Measurements from ENCODE around the gene FOXR1.
A peak's percentile ranks its signal among the peaks of the same experiment; 100 is the strongest.

The FOXR1 gene

DNA sequence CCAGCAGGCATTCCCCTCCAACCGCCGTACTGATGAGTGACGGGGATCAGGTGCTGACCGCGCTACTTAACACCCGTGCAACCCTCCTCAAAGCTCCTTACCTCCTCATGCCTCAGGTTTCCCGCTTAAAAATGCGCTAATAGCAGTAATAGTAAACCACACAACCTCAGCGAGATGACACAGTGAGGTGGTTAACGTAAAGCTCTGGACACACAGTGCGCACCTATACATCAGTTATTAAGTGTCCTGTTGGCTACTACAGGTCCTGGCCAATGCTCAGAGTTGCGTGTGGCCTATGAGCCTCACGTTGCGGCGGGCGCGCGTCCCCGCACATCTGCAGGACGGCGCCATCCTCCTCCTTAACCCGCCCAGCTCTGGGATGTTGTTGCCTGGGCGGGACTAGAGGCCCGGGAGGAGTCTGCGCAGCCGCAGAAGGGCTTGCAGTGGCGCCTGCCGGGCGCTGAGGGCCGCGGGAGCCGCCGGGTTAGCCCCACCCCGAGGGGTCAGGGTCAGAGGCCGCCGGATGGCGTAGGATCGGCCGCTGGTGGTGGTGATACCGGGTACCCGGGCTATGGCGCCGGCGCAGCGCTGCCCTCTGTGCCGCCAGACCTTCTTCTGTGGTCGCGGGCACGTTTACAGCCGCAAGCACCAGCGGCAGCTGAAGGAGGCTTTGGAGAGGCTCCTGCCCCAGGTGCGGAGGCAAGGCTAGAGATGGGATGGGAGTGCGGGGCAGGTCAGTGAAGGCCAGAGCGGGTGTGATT, 26.2 kb downstream of the FOXR1 start, which contains the start of gene CENATAC (continued):
- TF ChIP-seq, protein P1, sequence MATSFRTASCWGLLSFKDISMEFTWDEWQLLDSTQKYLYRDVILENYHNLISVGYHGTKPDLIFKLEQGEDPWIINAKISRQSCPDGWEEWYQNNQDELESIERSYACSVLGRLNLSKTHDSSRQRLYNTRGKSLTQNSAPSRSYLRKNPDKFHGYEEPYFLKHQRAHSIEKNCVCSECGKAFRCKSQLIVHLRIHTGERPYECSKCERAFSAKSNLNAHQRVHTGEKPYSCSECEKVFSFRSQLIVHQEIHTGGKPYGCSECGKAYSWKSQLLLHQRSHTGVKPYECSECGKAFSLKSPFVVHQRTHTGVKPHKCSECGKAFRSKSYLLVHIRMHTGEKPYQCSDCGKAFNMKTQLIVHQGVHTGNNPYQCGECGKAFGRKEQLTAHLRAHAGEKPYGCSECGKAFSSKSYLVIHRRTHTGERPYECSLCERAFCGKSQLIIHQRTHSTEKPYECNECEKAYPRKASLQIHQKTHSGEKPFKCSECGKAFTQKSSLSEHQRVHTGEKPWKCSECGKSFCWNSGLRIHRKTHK (tag by site-specific recombination; IDR thresholded peaks at IDR 0.05), result no peak
- TF ChIP-seq KLF16 (tag by site-specific recombination; IDR thresholded peaks at IDR 0.05), result 0 out of 2 replicates have a peak, but pooled peaks have one; percentile 37
- TF ChIP-seq, protein P2, sequence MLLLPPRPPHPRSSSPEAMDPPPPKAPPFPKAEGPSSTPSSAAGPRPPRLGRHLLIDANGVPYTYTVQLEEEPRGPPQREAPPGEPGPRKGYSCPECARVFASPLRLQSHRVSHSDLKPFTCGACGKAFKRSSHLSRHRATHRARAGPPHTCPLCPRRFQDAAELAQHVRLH (tag by site-specific recombination; IDR thresholded peaks at IDR 0.05), result no peak
- TF ChIP-seq ZNF600 (tag by site-specific recombination; IDR thresholded peaks at IDR 0.05), result no peak
- TF ChIP-seq ZNF121 (tag by site-specific recombination; IDR thresholded peaks at IDR 0.05), result 0 out of 2 replicates have a peak, but pooled peaks have one; percentile 37
- no peak for TF ChIP-seq ZNF146 (tag by site-specific recombination; IDR thresholded peaks at IDR 0.05)
- TF ChIP-seq HOXC10 (CRISPR knock-in tag; IDR thresholded peaks at IDR 0.05), result peak; percentile 50; the same call in 1 of the 2 replicates

DNA sequence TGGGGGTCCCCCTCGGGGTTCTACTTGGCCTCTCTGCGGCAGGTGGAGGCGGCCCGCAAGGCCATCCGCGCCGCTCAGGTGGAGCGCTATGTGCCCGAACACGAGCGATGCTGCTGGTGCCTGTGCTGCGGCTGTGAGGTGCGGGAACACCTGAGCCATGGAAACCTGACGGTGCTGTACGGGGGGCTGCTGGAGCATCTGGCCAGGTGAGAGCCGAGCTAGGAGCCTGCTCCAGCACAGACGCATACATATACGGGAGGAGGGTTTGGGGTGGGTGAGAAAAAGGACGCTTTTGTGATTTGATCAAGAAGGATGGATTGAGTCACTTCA, 26.8 kb downstream of the FOXR1 start:
- TF ChIP-seq ZNF335 (tag by site-specific recombination; conservative IDR thresholded peaks at IDR 0.05) (0 out of 2 replicates have a peak, but pooled peaks have one; percentile 3), ZNF184 (tag by site-specific recombination; IDR thresholded peaks at IDR 0.05) (no peak), ZNF544 (tag by site-specific recombination; IDR thresholded peaks at IDR 0.05) (no peak), ZNF2 (tag by site-specific recombination; IDR thresholded peaks at IDR 0.05) (0 out of 2 replicates have a peak, but pooled peaks have one; percentile 6), GLIS2 (tag by site-specific recombination; IDR thresholded peaks at IDR 0.05) (0 out of 2 replicates have a peak, but pooled peaks have one; percentile 37)
- TF ChIP-seq, protein P3, sequence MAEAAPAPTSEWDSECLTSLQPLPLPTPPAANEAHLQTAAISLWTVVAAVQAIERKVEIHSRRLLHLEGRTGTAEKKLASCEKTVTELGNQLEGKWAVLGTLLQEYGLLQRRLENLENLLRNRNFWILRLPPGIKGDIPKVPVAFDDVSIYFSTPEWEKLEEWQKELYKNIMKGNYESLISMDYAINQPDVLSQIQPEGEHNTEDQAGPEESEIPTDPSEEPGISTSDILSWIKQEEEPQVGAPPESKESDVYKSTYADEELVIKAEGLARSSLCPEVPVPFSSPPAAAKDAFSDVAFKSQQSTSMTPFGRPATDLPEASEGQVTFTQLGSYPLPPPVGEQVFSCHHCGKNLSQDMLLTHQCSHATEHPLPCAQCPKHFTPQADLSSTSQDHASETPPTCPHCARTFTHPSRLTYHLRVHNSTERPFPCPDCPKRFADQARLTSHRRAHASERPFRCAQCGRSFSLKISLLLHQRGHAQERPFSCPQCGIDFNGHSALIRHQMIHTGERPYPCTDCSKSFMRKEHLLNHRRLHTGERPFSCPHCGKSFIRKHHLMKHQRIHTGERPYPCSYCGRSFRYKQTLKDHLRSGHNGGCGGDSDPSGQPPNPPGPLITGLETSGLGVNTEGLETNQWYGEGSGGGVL (tag by site-specific recombination; IDR thresholded peaks at IDR 0.05), result no peak
- TF ChIP-seq, protein P4, sequence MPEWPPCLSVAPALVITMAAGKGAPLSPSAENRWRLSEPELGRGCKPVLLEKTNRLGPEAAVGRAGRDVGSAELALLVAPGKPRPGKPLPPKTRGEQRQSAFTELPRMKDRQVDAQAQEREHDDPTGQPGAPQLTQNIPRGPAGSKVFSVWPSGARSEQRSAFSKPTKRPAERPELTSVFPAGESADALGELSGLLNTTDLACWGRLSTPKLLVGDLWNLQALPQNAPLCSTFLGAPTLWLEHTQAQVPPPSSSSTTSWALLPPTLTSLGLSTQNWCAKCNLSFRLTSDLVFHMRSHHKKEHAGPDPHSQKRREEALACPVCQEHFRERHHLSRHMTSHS (tag by site-specific recombination; IDR thresholded peaks at IDR 0.05), result no peak
- Histone ChIP-seq H3K36me3 (ENCODE audit: control insufficient read depth in 2 of 2, insufficient read depth in 1 of 2, low read length in 2 of 2) (peaks cover 13 to 37% of the 10 kb centered on the region in 2 experiments; a peak in 2 of 3 replicates), H3K4me3 (ENCODE audit: low read depth, low read length) (peak overlapping the region; percentile 94), H3K4me1 (ENCODE audit: control insufficient read depth, insufficient read depth, low read length) (no peaks in the 10 kb centered on the region), H3K27ac (ENCODE audit: extremely low read depth, low read depth, low read length) (peak overlapping the region; percentile 32; the same call in 1 of the 2 replicates), H3K9me3 (ENCODE audit: control insufficient read depth, insufficient read depth, low read depth, low read length) (no peaks in the 10 kb centered on the region)
- CTCF ChIA-PET, result interaction anchor here (0.6 to 2.1 kb wide), 5 partner anchors 17 to 330 kb away, joined by 3 to 8 read pairs (median 3); partner anchors contain the start of genes RPS25 and TRAPPC4
- POLR2A ChIA-PET, result interaction anchor here (0.9 to 1.9 kb wide), 17 partner anchors 9 to 387 kb away, joined by 3 to 15 read pairs (median 4); partner anchors contain the start of genes DDX6, HMBS, RPS25 and SLC37A4

DNA sequence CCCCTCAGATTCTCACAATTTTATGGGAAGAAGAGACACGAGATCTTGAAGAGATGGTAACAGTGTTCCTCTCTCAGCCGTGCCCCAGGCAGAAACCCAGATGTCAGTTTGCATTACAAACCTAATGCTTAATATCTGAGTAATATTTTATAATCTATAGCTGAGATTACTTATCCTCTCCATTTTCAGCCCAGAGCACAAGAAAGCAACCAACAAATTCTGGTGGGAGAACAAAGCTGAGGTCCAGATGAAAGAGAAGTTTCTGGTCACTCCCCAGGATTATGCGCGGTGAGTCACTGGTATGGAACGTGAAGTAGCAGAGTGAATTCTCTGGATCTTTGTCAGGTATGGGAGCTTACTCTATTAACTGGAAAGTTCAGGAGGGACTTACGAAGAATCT, 27.3 kb downstream of the FOXR1 start:
- peaks cover 13 to 37% of the 10 kb centered on the region in 2 experiments; a peak in 2 of 3 replicates for H3K36me3 ChIP-seq (ENCODE audit: control insufficient read depth in 2 of 2, insufficient read depth in 1 of 2, low read length in 2 of 2)
- no peak overlapping the region for H3K27ac ChIP-seq (ENCODE audit: extremely low read depth, low read depth, low read length)
- no peaks in the 10 kb centered on the region for H3K4me1 ChIP-seq (ENCODE audit: control insufficient read depth, insufficient read depth, low read length)
- peak overlapping the region; percentile 94 for H3K4me3 ChIP-seq (ENCODE audit: low read depth, low read length)
- ChIA-PET CTCF (interaction anchor here (0.6 to 1.3 kb wide), 3 partner anchors 17 to 329 kb away, joined by 3 read pairs; no protein-coding TSS in a partner anchor), POLR2A (interaction anchor here (0.6 to 1.9 kb wide), 10 partner anchors 12 to 313 kb away, joined by 3 to 7 read pairs (median 4); partner anchors contain the start of genes DDX6, HMBS, RPS25 and TRAPPC4)
- TF ChIP-seq ZXDB (tag by site-specific recombination; IDR thresholded peaks at IDR 0.05) (no peak), BCL11A (tag by site-specific recombination; IDR thresholded peaks at IDR 0.05; ENCODE audit: low read depth) (peak; percentile 34; the same call in 1 of the 2 replicates), ZNF394 (tag by site-specific recombination; IDR thresholded peaks at IDR 0.05; ENCODE audit: borderline replicate concordance) (peak; percentile 21; the same call in 1 of the 2 replicates), ZNF292 (tag by site-specific recombination; IDR thresholded peaks at IDR 0.05; ENCODE audit: borderline replicate concordance, low read depth) (no peak)
- TF ChIP-seq, protein P5, sequence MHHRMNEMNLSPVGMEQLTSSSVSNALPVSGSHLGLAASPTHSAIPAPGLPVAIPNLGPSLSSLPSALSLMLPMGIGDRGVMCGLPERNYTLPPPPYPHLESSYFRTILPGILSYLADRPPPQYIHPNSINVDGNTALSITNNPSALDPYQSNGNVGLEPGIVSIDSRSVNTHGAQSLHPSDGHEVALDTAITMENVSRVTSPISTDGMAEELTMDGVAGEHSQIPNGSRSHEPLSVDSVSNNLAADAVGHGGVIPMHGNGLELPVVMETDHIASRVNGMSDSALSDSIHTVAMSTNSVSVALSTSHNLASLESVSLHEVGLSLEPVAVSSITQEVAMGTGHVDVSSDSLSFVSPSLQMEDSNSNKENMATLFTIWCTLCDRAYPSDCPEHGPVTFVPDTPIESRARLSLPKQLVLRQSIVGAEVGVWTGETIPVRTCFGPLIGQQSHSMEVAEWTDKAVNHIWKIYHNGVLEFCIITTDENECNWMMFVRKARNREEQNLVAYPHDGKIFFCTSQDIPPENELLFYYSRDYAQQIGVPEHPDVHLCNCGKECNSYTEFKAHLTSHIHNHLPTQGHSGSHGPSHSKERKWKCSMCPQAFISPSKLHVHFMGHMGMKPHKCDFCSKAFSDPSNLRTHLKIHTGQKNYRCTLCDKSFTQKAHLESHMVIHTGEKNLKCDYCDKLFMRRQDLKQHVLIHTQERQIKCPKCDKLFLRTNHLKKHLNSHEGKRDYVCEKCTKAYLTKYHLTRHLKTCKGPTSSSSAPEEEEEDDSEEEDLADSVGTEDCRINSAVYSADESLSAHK (tag by site-specific recombination; IDR thresholded peaks at IDR 0.05), result peak; percentile 49; the same call in 1 of the 2 replicates
- no peaks in the 10 kb centered on the region for H3K9me3 ChIP-seq (ENCODE audit: control insufficient read depth, insufficient read depth, low read depth, low read length)

Data from HEK293 (cell line).